Neural cell (in vitro differentiated cells): Measurements from ENCODE around the gene KCNK13. TPM values are rescaled to one million over a fixed set of nuclear protein-coding genes. Genes with fewer than 3 reads are reported as not detected.
"Not testable (repeated sequence)": the region's sequence is repeated elsewhere in the genome, so short reads cannot be mapped to it uniquely, and the experiment has no call there.

Source experiments
- H2AFZ ChIP-seq: fragments of 200-600, 300-800 bp; sonication (generic), shearing (Covaris generic); 2 replicates; pipeline ENCODE4 v1.6.0; 2014; ENCODE audit warnings: low read depth, mild to moderate bottlenecking, antibody characterized with exemption, low read length, moderate library complexity
- H3F3A ChIP-seq: fragments of 200-600 bp; shearing (Covaris generic); 2 replicates; pipeline ENCODE4 v1.6.1; 2016; ENCODE audit warnings: mild to moderate bottlenecking, moderate library complexity, mixed read lengths, antibody characterized with exemption, low read length; ENCODE audit not compliant: insufficient read depth, poor library complexity, severe bottlenecking
- H3K27ac ChIP-seq: fragments of 200-600, 300-800 bp; sonication (generic), shearing (Covaris generic); 2 replicates; pipeline ENCODE4 v1.5.1; 2014; ENCODE audit warnings: mild to moderate bottlenecking, low read length, moderate library complexity
- H3K27me3 ChIP-seq: fragments of 300-800, 200-600 bp; sonication (generic), shearing (Covaris generic); 2 replicates; pipeline ENCODE4 v1.6.0; 2014; ENCODE audit warnings: mild to moderate bottlenecking, low read depth, low read length, moderate library complexity; ENCODE audit not compliant: insufficient read depth
- H3K36me3 ChIP-seq: fragments of 300-800, 200-600 bp; sonication (generic), shearing (Covaris generic); 2 replicates; pipeline ENCODE4 v1.5.1; 2014; ENCODE audit warnings: mild to moderate bottlenecking, antibody characterized with exemption, low read length, moderate library complexity; ENCODE audit not compliant: insufficient read depth
- H3K4me2 ChIP-seq: fragments of 300-800, 200-600 bp; sonication (generic), shearing (Covaris generic); 2 replicates; pipeline ENCODE4 v1.6.0; 2014; ENCODE audit warnings: mild to moderate bottlenecking, low read length
- H3K4me3 ChIP-seq: fragments of 300-800, 200-600 bp; sonication (generic), shearing (Covaris generic); 2 replicates; pipeline ENCODE4 v1.5.1; 2014; ENCODE audit warnings: mild to moderate bottlenecking, low read length, moderate library complexity
- H3K79me2 ChIP-seq: fragments of 200-600 bp; shearing (Covaris generic); replicated peaks from 2 replicates; pipeline ENCODE4 v1.6.0; 2014; ENCODE audit warnings: mild to moderate bottlenecking, low read length, moderate library complexity; ENCODE audit not compliant: insufficient read depth
- H3K9ac ChIP-seq: fragments of 300-800, 200-600 bp; sonication (generic), shearing (Covaris generic); 2 replicates; pipeline ENCODE4 v1.6.1; 2016; ENCODE audit warnings: mild to moderate bottlenecking, low read length, mixed read lengths
- H3K9me2 ChIP-seq: fragments of 200-600 bp; shearing (Covaris generic); 2 replicates; pipeline ENCODE4 v1.6.1; 2016; ENCODE audit warnings: mild to moderate bottlenecking, low read length, mixed read lengths; ENCODE audit not compliant: insufficient read depth
- H3K9me3 ChIP-seq: fragments of 200-600, 300-800 bp; sonication (generic), shearing (Covaris generic); 2 replicates; pipeline ENCODE4 v1.6.1; 2016; ENCODE audit warnings: mild to moderate bottlenecking, mixed run types, low read length, moderate library complexity, mixed read lengths
- H4K20me1 ChIP-seq: fragments of 200-600 bp; shearing (Covaris generic); 2 replicates; pipeline ENCODE4 v1.6.1; 2016; ENCODE audit warnings: mild to moderate bottlenecking, mixed run types; ENCODE audit not compliant: insufficient read depth
- CTCF ChIP-seq: fragments of 450-650 bp; IDR thresholded peaks from 2 replicates; pipeline ENCODE4 v1.5.1; 2014; ENCODE audit warnings: antibody characterized with exemption, mild to moderate bottlenecking, moderate library complexity; ENCODE audit not compliant: poor library complexity, severe bottlenecking
- EP300 ChIP-seq: fragments of 450-650 bp; conservative IDR thresholded peaks from 2 replicates; pipeline ENCODE4 v1.6.1; 2014; ENCODE audit warnings: antibody characterized with exemption, mild to moderate bottlenecking, moderate library complexity; ENCODE audit not compliant: poor library complexity, severe bottlenecking
- EZH2 ChIP-seq: fragments of 200-600, 300-800 bp; shearing (Covaris generic), sonication (generic); IDR thresholded peaks from 2 replicates; pipeline ENCODE4 v1.6.1; 2014; ENCODE audit warnings: antibody characterized with exemption, low read length, borderline replicate concordance, mild to moderate bottlenecking; ENCODE audit not compliant: insufficient read depth, poor library complexity, severe bottlenecking
- MXI1 ChIP-seq: fragments of 450-650 bp; conservative IDR thresholded peaks from 2 replicates; pipeline ENCODE4 v1.6.1; 2014; ENCODE audit warnings: antibody characterized with exemption, mild to moderate bottlenecking; ENCODE audit not compliant: poor library complexity, severe bottlenecking
- POLR2AphosphoS5 ChIP-seq: IDR thresholded peaks from 2 replicates; pipeline ENCODE4 v1.6.1; 2012
- RAD21 ChIP-seq: fragments of 450-650 bp; conservative IDR thresholded peaks from 2 replicates; pipeline ENCODE4 v1.6.1; 2014; ENCODE audit warnings: antibody characterized with exemption, mild to moderate bottlenecking, moderate library complexity
- REST ChIP-seq: IDR thresholded peaks from 2 replicates; pipeline ENCODE4 v1.6.1; 2012; ENCODE audit warnings: borderline replicate concordance
- SMC3 ChIP-seq: fragments of 450-650 bp; conservative IDR thresholded peaks from 2 replicates; pipeline ENCODE4 v1.6.1; 2014; ENCODE audit warnings: antibody characterized with exemption, mild to moderate bottlenecking, moderate library complexity; ENCODE audit not compliant: poor library complexity
- TAF1 ChIP-seq: IDR thresholded peaks from 2 replicates; pipeline ENCODE4 v1.6.1; 2012; ENCODE audit warnings: low read depth
- polyA plus RNA-seq: library from polyadenylated mRNA; depleted of rRNA; stranded (reverse); fragments of >200 nt; gene quantifications from 2 replicates; pipeline ENCODE4 v1.2.3, GENCODE V29; 2014

KCNK13 gene
- polyA plus RNA-seq, 1 donor from 2014 or later, result 0.11 TPM

DNA sequence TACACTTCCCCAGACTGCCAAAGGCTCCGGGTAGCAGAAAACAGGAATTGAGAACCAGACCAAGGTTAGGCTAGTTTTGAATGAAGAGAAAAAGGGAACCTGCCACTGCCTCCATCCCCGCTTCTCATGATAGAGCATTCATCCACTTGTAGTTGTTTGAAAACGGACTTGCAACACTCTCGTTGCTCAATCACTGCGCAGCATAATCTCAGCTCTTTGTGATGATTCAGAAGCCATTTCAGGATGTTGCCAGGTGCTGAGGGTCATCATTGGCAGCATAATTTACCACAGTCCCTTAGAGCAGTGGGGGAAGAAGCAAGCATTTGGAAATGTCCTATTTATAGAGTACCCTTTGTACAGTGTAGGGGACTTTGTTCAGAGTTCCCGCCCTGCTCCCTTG, 25.6 kb downstream of the KCNK13 start:
- H3K4me3 ChIP-seq, result no peak overlapping the region
- no peaks in the 10 kb centered on the region for H3K9me2 ChIP-seq
- no peaks in the 10 kb centered on the region for H3K36me3 ChIP-seq
- H3K9ac ChIP-seq, result no peak overlapping the region
- no peaks in the 10 kb centered on the region for H3K79me2 ChIP-seq
- H3F3A ChIP-seq, result no peaks in the 10 kb centered on the region
- H3K4me2 ChIP-seq, result no peak overlapping the region
- H4K20me1 ChIP-seq, result no peaks in the 10 kb centered on the region
- no peak overlapping the region for H2AFZ ChIP-seq
- no peaks in the 10 kb centered on the region for H3K9me3 ChIP-seq
- no peak for TF ChIP-seq RAD21
- TF ChIP-seq SMC3, result no peak
- TF ChIP-seq MXI1, result no peak
- no peak for TF ChIP-seq REST
- no peak for TF ChIP-seq TAF1
- no peak for TF ChIP-seq EZH2
- no peak for TF ChIP-seq POLR2AphosphoS5
- no peak for TF ChIP-seq EP300
- TF ChIP-seq CTCF, result no peak
- H3K27ac ChIP-seq, result no peak overlapping the region
- H3K27me3 ChIP-seq, result no peaks in the 10 kb centered on the region

DNA sequence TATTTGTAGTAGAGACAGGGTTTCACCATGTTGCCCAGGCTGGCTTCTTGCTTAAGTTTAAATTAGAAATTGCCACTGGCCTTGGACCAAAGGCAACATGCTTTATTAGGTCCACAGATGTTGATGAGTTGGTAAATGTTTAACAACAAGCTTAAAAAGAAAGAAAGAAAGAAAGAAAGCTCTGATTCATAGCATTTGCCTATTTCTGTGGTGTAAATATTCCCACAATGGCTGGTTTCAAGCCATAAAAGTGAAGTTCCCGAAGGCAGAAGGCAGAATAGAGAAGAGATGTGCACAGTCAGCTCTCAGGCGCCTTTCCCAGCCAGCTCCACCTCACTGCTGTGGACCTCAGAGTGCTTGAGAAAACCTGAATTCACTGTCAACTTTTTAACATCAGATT, 26.4 kb downstream of the KCNK13 start:
- Histone ChIP-seq H3K4me3 (no peak overlapping the region), H3K36me3 (no peaks in the 10 kb centered on the region), H3K79me2 (no peaks in the 10 kb centered on the region), H3K9me2 (no peaks in the 10 kb centered on the region), H3K27me3 (no peaks in the 10 kb centered on the region), H3K9ac (no peak overlapping the region), H3K9me3 (no peaks in the 10 kb centered on the region), H4K20me1 (no peaks in the 10 kb centered on the region), H3F3A (no peaks in the 10 kb centered on the region), H2AFZ (no peak overlapping the region), H3K27ac (no peak overlapping the region), H3K4me2 (no peak overlapping the region)
- no peak for TF ChIP-seq REST
- TF ChIP-seq POLR2AphosphoS5, result no peak
- TF ChIP-seq EZH2, result no peak
- TF ChIP-seq CTCF, result no peak
- no peak for TF ChIP-seq TAF1
- TF ChIP-seq MXI1, result no peak
- no peak for TF ChIP-seq SMC3
- TF ChIP-seq EP300, result no peak
- no peak for TF ChIP-seq RAD21

DNA sequence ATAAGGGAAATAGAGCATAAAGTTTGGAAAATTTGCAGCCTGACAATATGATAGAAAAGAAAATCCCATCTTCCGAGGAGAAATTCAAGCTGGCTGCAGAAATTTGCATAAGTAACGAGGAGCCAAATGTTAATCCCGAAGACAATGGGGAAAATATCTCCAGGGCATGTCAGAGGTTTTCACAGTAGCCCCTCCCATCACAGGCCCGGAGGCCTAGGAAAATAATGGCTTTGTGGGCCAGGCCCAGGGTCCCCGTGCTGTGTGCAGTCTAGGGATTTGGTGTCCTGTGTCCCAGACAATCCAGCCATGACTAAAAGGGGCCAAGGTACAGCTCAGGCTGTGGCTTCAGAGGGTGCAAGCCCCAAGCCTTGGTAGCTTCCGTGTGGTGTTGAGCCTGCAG, 27.7 kb downstream of the KCNK13 start:
- not testable (repeated sequence) for H3F3A ChIP-seq, H3K36me3 ChIP-seq, H2AFZ ChIP-seq, H4K20me1 ChIP-seq, H3K79me2 ChIP-seq, H3K4me2 ChIP-seq, H3K4me3 ChIP-seq, H3K9ac ChIP-seq, H3K9me3 ChIP-seq, H3K9me2 ChIP-seq, H3K27me3 ChIP-seq, H3K27ac ChIP-seq
